Common myeloid progenitor, CD34-positive (primary cell): ENCODE data around the gene BTNL2.

Experiments
- CTCF ChIA-PET: fragments of 350-600 bp; sonication (Branson Sonifier 250); formaldehyde crosslinking; loops from one replicate; lab custom pipeline; 2021; ENCODE audit warnings: antibody characterized with exemption; lab: Charles Lee
- POLR2A ChIA-PET: fragments of 350-600 bp; sonication (Branson Sonifier 250); formaldehyde crosslinking; loops from one replicate; lab custom pipeline; 2021; ENCODE audit warnings: antibody characterized with exemption; lab: Charles Lee
- DNase-seq, 3 donors: peaks; one replicate each; pipeline versions ENCODE4 v3.0.0 to v3.0.0-alpha.2; 2013
- H3K27ac ChIP-seq, 2 experiments: 1 replicate in 1 of 2; 2 replicates in 1 of 2; pipeline ENCODE4 v1.7.0; 2013; ENCODE audit warnings: inconsistent platforms in 2 of 2, low read length in 2 of 2, mild to moderate bottlenecking in 2 of 2, low read depth in 1 of 2, moderate library complexity in 1 of 2; ENCODE audit not compliant: severe bottlenecking in 2 of 2, insufficient read depth in 1 of 2, poor library complexity in 1 of 2
- H3K27me3 ChIP-seq, 5 experiments: replicated peaks in 2 of 5; 1 replicate in 3 of 5; 2 replicates in 2 of 5; pipeline versions ENCODE4 v1.6.1 to v1.7.0; 2013; ENCODE audit warnings: low read length in 4 of 5, mild to moderate bottlenecking in 2 of 5, moderate library complexity in 2 of 5, inconsistent platforms in 1 of 5; ENCODE audit not compliant: insufficient read depth in 5 of 5, control insufficient read depth in 4 of 5
- H3K36me3 ChIP-seq, 4 experiments: 1 replicate in 2 of 4; 2 replicates in 2 of 4; pipeline versions ENCODE4 v1.6.1 to v1.7.0; 2013; ENCODE audit warnings: low read length in 3 of 4, control low read depth in 1 of 4, mild to moderate bottlenecking in 1 of 4; ENCODE audit not compliant: control insufficient read depth in 4 of 4, insufficient read depth in 4 of 4
- H3K4me1 ChIP-seq, 4 experiments: 1 replicate in 3 of 4; 2 replicates in 1 of 4; pipeline versions ENCODE4 v1.6.1 to v1.7.1; 2013; ENCODE audit warnings: low read length in 3 of 4, mild to moderate bottlenecking in 3 of 4, control low read depth in 1 of 4, inconsistent platforms in 1 of 4, moderate library complexity in 1 of 4; ENCODE audit not compliant: control insufficient read depth in 4 of 4, insufficient read depth in 4 of 4; ENCODE audit errors: control extremely low read depth in 1 of 4
- H3K4me3 ChIP-seq, 7 experiments: 1 replicate in 4 of 7; 2 replicates in 3 of 7; pipeline versions ENCODE4 v1.5.1 to v1.7.0; 2013; ENCODE audit warnings: mild to moderate bottlenecking in 7 of 7, low read length in 6 of 7, moderate library complexity in 6 of 7, inconsistent platforms in 2 of 7, low read depth in 2 of 7, control low read depth in 1 of 7; ENCODE audit not compliant: insufficient read depth in 4 of 7, control insufficient read depth in 1 of 7; ENCODE audit errors: extremely low read depth in 1 of 7
- H3K9me3 ChIP-seq, 5 experiments: 1 replicate in 4 of 5; 2 replicates in 1 of 5; pipeline versions ENCODE4 v1.6.1 to v1.7.1; 2013; ENCODE audit warnings: low read length in 4 of 5, mild to moderate bottlenecking in 2 of 5, inconsistent platforms in 1 of 5, low read depth in 1 of 5, moderate library complexity in 1 of 5; ENCODE audit not compliant: control insufficient read depth in 4 of 5, insufficient read depth in 2 of 5; ENCODE audit errors: control extremely low read depth in 1 of 5
- WGBS: methylation state at CpG from one replicate; pipeline ENCODE4 v1.1.5; 2013; ENCODE audit not compliant: insufficient coverage; 5-methylcytosine and 5-hydroxymethylcytosine counted together

The BTNL2 gene

GRCh38 chr6:32405656-32406055 is 1.3 kb downstream of the BTNL2 start:
- no peak for DNase-seq
- CTCF ChIA-PET, result interaction anchor here (1.0 to 2.5 kb wide), 3 partner anchors 8 to 380 kb away, joined by 3 to 17 read pairs (median 8); no protein-coding TSS in a partner anchor
- Histone ChIP-seq H3K27me3 (peaks cover 0 to 14% (median 2%) of the 10 kb centered on the region in 5 experiments), H3K9me3 (no peaks in the 10 kb centered on the region), H3K36me3 (no peaks in the 10 kb centered on the region), H3K4me1 (no peaks in the 10 kb centered on the region), H3K27ac (no peak overlapping the region), H3K4me3 (no peak overlapping the region)
- POLR2A ChIA-PET, result interaction anchor here (0.6 kb wide), 2 partner anchors 393 to 433 kb away, joined by 3 to 4 read pairs; a partner anchor contains a TSS
- no CpG with 5 or more reads among the region's 1 CpG for WGBS

- Histone ChIP-seq H3K36me3 (no peaks in the 10 kb centered on the region), H3K4me1 (no peaks in the 10 kb centered on the region), H3K27me3 (peaks cover 0 to 9% (median 2%) of the 10 kb centered on the region in 5 experiments), H3K4me3 (no peak overlapping the region), H3K27ac (no peak overlapping the region), H3K9me3 (no peaks in the 10 kb centered on the region)
- ChIA-PET CTCF (interaction anchor here (1.0 to 3.0 kb wide), 3 partner anchors 9 to 158 kb away, joined by 3 to 33 read pairs (median 6); no protein-coding TSS in a partner anchor), POLR2A (no interaction called here)
- DNase-seq, result no peak
- 92% methylated on average over 7 of the region's 8 CpGs for WGBS
These were observed 4.2 kb downstream of the BTNL2 start for GRCh38 chr6:32402812-32403211.

- no peak for DNase-seq
- ChIA-PET CTCF (interaction anchor here (0.9 to 3.0 kb wide), 2 partner anchors 11 to 299 kb away, joined by 5 to 33 read pairs; no protein-coding TSS in a partner anchor), POLR2A (no interaction called here)
- Histone ChIP-seq H3K9me3 (no peaks in the 10 kb centered on the region), H3K4me3 (no peak overlapping the region), H3K4me1 (no peaks in the 10 kb centered on the region), H3K36me3 (no peaks in the 10 kb centered on the region), H3K27ac (no peak overlapping the region), H3K27me3 (peaks cover 0 to 9% (median 0%) of the 10 kb centered on the region in 5 experiments)
- 100% methylated on average over 1 of the region's 4 CpGs for WGBS
These were observed 5.6 kb downstream of the BTNL2 start for GRCh38 chr6:32401284-32401963.

- Histone ChIP-seq H3K4me3 (no peak overlapping the region), H3K4me1 (peaks cover 0 to 14% (median 3%) of the 10 kb centered on the region in 4 experiments), H3K36me3 (no peaks in the 10 kb centered on the region), H3K27ac (no peak overlapping the region), H3K27me3 (peaks cover 0 to 2% (median 0%) of the 10 kb centered on the region in 5 experiments), H3K9me3 (no peaks in the 10 kb centered on the region)
- ChIA-PET CTCF (interaction anchor here (0.8 to 1.7 kb wide), 2 partner anchors 9 to 11 kb away, joined by 3 to 5 read pairs; no protein-coding TSS in a partner anchor), POLR2A (no interaction called here)
- peak in 2 of 3 donors; percentile 13 to 15 for DNase-seq
- WGBS, result 94% methylated on average over 4 of the region's 7 CpGs
These were observed 9.6 kb downstream of the BTNL2 start for GRCh38 chr6:32397252-32397920.

GRCh38 chr6:32396028-32396427 is 11.0 kb downstream of the BTNL2 start:
- Histone ChIP-seq H3K4me3 (no peak overlapping the region), H3K9me3 (no peaks in the 10 kb centered on the region), H3K27ac (no peak overlapping the region), H3K36me3 (no peaks in the 10 kb centered on the region), H3K27me3 (peaks cover 0 to 2% (median 0%) of the 10 kb centered on the region in 5 experiments), H3K4me1 (peaks cover 0 to 14% (median 3%) of the 10 kb centered on the region in 4 experiments)
- 97% methylated on average over 10 of the region's 10 CpGs for WGBS
- CTCF ChIA-PET, result interaction anchor here (1.7 kb wide), 1 partner anchor 12 kb away, joined by 5 read pairs; no protein-coding TSS in a partner anchor
- POLR2A ChIA-PET, result no interaction called here
- DNase-seq, result no peak

- no peaks in the 10 kb centered on the region for H3K36me3 ChIP-seq
- no peaks in the 10 kb centered on the region for H3K9me3 ChIP-seq
- peaks cover 0 to 21% (median 5%) of the 10 kb centered on the region in 4 experiments for H3K4me1 ChIP-seq
- no peak overlapping the region for H3K4me3 ChIP-seq
- 0% methylated on average over 4 of the region's 7 CpGs for WGBS
- H3K27me3 ChIP-seq, result peaks cover 0 to 2% (median 0%) of the 10 kb centered on the region in 5 experiments
- DNase-seq, result peak; percentile 87 to 92 (median 89)
- ChIA-PET POLR2A (no interaction called here), CTCF (interaction anchor here (0.6 to 1.1 kb wide), 5 partner anchors 9 to 1364 kb away, joined by 3 read pairs; no protein-coding TSS in a partner anchor)
- H3K27ac ChIP-seq, result no peak overlapping the region
These were observed 13.1 kb downstream of the BTNL2 start for GRCh38 chr6:32393665-32394420.
